Measurements from ENCODE around the gene TMEM209.
"Not testable (repeated sequence)": the region's sequence is repeated elsewhere in the genome, so short reads cannot be mapped to it uniquely, and the experiment has no call there.

Gene TMEM209

DNA sequence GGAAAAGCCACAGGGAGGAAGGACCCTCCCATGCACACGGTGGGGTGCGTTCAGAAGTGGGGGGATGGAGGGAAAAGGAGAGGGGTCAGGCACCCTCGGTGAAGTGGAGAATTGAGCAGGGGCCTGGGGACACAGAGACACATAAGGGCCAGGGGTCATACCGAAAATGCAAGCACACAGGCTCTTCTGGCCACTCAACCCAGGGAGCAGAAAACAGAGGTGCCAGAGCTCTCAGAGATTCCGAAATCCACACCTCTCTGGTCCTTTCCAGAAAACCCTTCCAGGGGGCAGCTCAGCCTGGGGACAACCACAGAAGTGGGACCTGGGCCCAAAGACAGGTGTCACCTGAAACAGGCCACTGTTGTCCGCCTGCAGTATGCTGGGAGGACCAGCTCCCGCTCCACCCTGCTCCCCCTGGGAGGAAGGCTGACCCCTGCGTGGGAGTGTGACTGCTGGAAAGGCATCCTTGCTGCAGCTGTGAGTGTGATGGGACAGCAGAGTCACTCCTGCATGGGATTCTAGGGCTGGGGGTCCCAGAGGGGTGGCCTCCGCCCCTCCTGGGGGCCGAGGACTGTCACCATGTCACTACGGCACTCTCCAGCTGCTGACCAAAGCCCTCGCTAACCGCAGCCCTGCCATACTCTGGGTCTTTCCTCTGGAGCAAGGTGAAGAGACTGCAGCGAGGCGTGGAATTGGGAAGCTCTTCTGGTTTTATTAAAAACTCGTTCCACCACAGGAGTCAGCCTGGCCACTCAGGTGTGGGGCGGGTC, 63.1 kb downstream of the TMEM209 start:
- no peak for DNase-seq

DNA sequence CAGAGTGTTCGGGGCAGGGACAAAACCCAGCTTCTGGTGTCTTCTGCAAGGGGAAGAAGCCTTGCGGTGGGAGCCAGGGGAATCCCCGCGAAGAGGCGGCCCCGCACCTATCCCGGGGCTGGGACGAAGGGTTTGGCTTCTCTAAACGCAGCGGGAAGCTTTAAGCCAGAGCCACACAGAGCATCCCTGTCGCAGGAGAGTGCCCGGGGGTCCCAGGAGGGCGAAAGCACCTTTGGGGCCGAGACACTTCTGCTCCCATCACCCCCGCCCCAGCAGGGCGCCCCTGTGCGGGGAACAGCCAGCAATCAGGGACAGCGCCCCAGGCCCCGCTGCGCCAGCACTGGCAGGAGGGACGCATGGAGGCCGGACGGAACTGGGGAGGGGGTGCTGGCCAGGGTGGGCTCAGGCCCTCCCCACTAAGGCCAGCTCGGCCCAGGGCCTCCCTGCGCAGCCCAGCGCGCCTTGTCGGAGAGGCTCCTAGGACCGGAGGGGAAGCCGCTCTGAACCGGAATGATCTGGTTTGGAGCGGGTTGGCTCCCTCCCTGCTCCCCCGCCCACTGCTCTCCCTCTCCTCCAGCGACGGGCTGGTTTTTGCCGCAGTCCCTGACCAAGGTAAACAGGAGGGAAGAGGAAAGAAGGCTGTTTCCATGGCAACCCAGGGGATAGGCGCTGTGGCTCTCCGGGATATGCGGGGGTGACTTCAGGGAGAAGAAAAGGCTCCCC, 63.9 kb downstream of the TMEM209 start:
- peak; percentile 81 for DNase-seq

DNA sequence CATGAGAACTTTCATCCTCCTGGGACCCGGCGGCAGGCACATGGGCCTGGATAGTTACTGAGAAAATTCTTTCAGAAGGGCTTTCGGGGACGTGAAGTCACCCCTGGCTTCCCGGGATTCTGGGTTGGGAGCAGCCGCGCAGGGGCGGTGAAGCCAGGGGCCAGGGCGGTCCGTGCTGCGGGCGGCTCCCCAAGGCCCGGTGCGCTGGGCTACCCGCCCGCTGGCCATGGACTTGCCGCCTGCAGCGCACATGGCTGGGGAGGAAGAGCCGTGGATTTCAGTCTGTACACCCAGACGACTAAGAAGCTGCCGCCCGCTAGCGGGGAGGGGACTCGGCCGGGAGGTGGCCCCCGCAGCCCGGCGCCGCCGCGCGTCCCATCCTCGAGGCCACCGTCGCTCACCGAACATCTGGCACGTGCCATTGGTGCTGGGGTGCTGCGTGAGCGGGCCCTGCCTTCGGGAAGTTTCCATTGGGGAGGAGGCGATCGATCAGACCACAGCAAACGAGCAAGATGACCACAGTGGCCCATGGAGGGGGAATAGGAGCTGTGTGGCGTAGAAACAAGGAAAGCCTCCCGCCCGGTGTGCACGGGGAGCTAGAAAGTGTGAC, 64.5 kb downstream of the TMEM209 start:
- DNase-seq: no peak

DNA sequence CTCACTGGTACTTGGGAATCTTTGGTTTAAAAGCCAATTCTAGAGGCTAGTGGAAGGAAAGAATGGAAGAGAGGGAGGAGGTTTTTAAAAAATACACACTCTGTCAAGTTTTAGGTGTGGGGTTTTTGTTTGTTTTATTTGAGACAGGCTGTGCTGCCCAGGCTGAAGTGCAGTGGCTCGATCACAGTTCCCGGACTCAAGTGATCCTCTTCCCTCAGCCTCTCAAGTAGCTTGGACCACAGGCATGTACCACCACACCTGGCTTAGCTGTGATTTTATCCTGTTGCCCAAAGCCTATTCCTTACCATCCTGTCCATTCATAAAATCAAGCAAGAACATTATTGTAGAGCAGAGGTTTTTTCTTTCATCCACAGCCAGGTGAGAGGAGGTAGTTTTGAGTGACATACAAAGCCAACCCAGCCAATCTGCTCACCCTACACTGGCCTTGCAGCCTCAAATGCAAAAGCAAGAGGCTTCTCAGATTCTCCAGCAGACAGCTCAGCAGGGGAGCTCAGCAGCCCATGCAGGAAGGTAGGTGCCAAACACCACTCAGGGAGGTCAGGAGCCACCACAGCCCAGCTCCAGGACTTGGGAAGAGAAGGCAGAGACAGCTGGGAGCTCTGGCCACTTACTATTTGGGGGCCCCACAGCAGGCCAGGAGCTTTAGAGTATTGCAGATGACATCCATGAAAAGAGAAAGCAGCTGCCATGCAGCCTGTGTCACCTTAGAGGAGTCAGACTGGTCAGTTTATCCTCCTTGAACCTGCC, 65.8 kb downstream of the TMEM209 start:
- DNase-seq: no peak

DNA sequence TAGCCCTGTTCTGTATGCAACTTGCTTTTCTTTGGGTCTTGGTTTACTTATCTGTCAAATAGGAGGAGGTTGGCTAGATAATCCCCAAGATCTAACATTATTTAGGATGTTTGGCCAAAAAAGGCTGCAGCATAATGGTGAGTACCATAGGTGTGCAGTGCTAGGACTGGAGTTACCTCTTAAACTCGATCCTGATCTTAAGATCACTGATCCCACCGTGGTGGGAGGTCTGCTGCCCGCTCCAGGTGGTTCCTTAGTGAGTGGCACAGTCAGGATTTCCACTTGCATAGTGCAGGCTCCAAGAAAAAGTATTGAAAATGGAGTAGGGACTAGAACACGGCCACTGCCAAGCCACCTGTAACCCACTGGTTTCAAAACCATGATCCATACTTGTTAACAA, 68.0 kb downstream of the TMEM209 start:
- DNase-seq: no peak

DNA sequence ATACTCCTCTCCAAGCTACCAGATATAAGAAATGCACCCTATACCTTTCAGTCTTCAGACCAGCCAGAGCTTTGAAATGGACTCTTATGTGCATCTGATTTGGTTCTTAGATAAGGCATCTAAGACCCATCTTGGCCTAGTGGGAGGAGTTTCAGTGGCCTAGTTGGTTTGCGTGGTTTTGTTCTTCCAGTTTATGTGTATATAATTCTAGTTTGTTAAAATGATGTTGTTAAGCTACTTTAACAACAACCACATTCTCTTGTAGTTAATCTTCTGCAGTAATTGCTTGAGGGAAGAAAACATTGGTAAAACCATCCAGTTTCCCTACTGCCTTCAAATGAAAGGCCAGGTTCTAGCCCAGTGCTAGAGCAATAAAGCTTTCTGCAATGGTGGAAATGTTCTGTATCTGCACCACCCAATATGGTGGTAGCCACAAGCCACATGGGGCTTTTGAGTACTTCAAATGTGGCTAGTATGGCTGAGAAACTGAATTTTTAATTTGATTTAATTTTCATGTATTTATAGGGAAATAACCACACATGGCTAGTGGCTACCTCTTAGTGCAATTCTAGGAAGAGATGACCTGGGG, 68.5 kb downstream of the TMEM209 start:
- no peak for DNase-seq

DNA sequence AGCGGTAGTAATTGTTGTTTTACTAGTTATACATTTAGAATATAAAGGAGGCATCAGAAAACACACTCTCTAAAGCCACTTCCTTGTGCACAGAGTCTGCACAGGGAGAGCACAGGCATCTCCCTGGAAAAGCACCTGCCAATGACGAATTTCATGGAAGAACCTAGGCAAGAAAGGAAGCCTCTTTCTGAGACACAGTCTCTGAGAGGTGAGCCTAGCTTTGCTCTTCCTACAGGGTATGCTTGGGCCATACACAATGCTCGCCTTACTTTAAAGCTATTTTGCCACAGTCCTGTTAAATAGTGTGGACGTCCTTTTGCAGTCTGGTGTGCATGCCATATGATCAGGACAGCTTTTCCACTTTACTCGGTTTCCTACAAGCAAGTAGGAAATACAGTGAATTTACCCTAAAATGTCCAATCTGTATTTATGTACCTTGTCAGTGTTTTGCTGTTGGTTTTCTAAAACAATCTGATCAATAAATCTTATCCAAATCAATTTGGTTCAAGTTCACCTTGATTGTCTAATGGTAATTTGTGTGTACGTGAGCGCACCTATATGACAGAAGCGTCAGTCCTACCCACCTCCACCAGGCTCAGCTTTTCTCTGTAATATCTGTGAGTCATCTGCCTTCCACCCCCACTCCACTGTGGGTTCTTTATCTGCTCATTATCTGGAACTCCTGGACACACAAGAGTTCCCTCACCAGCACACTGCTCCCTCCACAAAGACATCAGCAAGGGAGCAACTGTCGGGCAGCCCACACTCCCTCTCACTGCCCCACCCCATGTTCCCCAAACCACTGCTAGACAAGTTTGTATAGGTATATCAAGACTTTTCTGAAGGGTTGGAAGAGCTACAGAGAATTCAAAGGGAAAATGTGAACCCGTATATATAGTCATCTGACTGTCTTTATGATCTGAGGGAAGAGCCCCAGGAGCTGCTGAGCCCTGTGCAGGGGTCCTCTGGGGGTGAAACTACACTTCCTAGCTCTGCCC, 69.7 kb downstream of the TMEM209 start:
- no peak for DNase-seq

DNA sequence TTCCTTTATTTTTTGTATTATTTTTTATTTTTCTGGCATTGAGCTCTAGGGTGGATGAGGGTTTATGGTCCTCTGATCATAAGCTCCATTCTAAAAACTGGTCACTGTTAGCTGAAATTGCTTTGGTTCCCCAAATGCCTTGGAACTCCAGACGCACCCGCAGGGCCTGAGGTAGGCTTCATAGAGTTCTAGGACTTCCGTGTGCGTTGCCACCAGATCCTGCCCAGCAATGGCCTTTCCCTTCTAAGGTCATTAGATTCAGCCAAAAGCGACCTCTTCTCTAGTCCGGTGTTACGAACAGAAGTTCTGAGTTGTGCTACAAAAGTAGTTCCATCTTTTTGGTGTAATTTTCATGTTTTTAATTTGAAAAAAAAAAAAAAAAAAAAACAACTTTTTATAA, 70.5 kb downstream of the TMEM209 start:
- DNase-seq: no peak

DNA sequence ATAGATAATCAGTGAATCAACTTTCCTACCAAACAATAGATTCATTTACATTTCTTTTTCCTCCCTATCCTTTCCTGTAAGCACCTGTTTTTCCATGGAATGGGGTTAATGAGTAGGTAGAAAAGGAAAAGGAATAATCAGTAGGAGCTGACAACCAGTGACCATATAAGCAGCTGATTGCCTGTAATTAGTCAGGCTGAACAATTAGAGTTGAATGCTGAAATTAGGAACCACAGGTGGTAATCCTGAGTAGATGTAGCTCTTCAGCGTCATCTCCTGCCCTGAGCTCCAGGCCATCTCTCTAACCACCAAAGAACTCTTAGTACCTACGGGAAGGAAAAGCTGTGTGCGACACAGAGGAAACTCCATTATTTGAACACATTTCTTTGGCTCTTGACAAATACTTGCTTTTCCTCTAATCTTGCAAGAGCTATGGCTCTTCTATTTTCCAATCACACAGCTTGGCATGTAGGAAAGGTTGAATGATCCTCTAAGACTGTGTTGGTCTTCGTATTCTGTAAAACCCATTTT, 71.0 kb downstream of the TMEM209 start:
- no peak for DNase-seq

DNA sequence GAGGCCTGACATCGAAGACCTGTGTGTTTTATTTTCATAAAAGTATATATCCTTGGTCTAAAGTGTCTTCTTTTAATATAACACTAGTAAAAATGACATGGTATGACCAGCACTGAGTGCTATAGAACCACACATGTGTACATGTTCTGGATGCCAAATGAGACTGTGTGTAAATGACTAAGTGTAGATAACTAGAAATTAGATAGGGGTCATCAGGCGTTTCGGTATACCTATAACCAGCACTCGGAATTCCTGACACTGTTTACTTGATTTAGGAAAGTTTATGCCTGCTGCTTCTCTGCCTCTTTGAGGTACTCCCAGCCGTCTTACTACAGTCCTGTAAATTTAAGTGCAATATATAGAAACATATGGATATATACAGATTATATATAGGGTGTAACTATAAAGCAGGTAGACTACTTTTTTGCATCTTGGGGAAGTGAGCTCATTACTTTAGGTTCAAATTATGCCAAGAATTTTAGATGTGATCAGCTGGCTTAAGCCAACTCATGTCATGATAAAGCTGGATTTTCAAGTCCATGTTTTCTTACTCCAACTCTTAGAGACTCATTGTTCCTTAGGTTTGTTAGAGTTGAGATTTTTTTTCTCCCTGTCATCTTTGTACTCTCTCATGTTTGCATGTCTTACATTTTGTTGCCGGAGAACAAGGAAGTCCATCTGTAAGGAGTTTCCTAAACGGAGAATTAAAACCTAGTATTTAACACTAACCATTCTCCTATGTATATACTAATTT, 72.0 kb downstream of the TMEM209 start:
- no peak for DNase-seq

DNA sequence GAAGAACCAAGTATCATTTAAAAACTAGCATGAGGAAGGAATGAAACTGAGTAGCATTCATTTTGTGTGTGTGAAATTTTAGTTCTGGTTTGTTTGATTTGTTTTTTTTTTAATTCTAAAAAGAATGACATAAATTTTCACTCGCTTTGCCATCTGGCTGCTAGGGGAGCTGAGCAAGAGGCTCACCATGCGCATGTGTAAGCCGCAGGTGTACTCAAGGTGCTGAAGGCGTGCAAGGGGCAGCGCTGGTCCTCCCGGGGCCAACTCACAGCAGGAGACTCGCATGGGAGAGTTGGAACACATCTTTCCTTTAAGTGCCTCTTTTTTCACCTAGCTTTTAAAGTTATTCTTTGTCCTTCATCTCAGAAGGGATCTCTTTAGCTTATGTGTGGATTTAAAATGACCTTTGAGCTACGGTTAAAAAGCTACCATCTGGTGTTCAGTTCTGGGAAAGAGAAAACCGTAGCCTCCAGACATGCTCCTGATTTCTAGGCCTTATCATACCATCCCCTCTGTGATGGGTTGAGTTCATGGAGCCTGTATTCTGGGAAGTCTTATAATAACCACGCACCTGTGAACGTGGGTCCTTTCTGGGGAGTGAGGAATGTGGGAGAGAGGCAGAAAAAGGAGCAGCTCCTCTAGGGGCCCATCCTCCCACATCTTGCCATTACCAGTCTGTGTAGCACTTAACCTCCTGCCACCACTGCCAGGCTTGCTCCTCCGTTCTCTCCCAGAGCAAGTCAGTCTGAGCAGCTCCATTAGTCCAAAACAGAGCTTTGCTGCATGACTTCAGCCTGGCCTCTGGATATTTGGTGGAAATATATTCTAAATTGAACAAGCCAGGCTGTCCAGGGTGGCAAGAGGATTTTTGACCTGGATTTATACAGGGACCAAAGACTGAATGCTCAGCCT, 73.0 kb downstream of the TMEM209 start:
- DNase-seq: no peak

DNA sequence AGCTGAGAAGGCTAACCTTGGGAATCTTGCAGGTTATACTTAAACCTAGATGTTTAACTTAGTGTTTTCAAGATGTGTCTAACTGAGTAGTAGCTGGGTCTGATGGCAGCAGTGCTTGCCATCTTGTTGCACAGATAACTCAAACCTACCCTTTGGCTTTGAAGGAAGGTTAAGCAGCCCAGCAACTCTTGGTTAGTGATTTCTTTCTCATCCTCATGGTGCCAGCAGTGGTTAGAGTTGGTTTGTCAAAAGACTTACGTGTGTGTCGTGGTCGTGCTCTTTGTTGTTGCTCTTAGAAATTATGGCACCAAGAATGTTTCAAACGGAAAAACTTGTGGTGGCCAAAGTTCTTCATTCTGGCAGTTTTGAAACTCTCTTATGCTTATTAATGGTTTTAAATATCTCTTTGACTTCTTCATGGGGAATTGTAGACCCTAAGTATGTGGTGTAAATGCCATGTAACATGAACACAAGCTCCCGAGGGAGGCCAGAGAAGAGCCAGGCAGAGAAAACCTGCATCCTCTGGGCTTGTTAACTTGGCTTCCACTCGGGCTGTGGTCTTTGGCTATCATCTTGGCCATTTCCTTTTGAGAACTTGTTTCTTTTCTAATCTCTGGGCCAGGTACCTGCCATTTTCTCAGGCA, 73.9 kb downstream of the TMEM209 start:
- no peak for DNase-seq

DNA sequence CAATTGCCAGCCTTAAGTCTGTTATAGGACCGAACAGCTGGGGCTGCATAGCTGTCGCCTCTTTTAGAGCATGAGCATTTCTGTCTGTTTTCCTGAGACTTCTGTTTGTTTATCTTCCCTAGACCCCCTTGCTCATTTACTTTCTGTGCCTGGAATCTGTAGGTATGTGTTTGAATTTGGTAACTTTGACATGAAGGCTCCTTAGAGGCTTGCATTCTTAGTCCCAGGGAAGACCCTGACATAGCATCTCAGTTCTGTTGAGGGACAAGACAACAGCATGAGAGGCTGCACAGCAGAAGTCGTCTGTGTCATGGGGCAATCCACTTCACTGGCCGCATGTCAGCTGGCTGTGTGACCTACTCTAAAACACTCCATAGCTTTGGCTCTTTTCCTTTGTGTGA, 76.2 kb downstream of the TMEM209 start:
- no peak for DNase-seq

DNA sequence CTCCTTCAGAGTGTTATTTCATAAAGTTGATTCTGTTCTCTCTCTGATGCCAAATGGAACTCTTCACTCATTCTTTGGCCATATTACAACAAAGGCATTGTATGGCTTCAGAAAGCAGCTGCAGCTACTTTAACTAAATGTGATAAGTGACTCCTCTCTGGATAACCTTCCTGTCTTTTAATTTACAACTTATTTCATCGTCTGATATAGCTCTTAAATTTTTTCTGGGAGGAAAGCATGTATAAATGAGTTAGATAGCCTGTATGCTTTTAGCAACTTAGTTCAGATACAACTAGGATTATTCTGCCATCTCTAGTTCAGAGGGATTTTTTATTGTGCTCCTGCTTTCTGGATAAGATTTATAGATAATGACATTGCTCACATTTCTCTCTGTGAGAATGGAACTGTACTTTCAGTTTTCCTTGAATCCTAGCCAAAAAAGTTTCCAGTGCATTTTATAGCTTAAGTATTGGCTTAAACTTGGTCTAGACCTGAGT, 77.3 kb downstream of the TMEM209 start:
- DNase-seq: no peak

DNA sequence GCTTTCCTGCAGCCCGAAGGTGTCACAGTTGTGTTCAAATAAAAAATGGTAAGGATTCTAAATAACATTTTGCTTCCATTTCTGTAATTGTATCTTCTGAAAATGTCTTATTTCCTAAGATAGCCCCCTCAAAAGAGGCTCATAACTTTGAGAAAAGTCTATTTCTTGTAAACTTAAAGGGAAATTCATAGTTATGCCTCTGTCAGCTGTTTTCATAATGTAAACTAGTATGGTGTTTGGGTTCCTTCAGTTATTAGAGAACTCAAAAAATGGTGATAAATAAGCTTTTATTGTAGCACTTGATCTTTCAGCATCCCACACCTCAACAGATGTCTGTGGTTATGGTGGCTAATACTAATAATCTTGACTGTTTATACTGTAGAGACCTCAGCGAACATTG, 77.8 kb downstream of the TMEM209 start:
- DNase-seq: no peak

DNA sequence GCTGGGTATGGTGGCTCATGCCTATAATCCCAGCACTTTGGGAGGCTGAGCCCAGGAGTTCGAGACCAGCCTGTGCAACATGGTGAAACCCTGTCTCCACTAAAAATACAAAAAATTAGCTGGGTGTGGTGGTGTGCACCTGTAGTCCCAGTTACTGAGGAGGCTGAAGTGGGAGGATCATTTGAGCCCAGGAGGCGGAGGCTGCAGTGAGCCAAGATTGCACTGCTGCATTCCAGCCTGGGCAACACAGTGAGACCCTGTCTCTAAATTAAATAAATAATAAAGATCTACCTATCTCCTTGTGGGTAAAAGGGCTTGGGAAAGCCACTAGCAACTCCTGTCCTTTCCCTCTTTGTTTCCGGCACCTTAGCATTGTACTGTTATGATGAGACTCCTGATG, 78.4 kb downstream of the TMEM209 start:
- not testable (repeated sequence) for DNase-seq

DNA sequence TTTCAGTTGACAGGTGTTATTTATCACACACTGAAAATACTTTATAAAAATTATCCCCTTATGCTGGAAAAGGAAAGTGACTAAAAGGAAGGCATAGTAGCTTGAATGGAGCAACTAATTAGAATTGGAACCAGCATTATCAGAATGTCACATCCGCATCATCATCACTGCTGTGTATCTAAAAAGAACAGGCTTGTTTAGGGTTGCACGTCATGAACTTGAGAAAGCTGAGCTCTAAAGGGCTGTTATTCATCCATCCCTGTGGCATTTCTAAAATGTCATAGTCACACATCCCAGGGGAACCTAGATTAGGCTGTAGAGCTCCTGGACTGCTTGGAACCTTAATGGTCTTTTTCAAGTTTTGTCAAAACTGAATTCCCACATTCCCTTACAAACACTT, 80.5 kb downstream of the TMEM209 start:
- no peak for DNase-seq

DNA sequence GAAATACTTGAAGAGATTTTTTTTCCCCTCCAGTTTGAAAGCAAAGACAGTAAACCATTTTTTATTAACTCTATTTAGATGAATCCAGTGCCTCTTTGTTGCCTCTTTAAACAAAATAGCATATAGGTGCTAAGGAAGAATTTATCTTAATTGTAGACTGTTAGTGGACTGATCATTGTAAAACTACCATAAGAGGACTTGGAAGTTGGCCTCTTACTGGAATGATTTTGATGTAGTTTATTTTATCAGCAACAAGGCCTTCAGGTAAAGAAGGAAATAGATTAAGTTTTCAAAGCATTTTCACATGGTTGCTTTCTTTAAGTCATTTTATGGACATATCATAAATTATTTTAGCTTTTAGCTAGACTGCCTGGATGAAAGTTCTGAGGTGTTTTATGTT, 81.7 kb downstream of the TMEM209 start:
- no peak for DNase-seq

DNA sequence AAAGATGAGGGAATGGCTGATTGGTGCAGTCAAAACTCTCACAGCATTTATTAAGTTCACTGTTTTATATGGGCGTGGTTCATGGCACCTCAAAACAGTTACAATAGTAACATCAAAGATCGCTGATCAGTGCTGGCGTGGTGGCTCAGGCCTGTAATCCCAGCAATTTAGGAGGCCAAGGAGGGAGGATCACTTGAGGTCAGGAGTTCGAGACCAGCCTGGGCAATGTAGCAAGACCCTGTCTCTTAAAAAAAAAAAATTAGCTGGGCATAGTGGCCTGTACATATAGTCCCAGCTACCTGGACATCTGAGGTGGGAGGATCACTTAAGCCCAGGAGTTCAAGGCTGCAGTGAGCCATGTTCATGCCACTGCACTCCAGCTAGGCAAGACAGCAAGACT, 86.4 kb downstream of the TMEM209 start:
- DNase-seq: no peak
